Smooth muscle cell (in vitro differentiated cells): Measurements from ENCODE around the gene CCM2. TPM values are rescaled to one million over a fixed set of nuclear protein-coding genes. Genes with fewer than 3 reads are reported as not detected.
A peak's percentile ranks its signal among the peaks of the same experiment; 100 is the strongest.
"Not testable (repeated sequence)": the region's sequence is repeated elsewhere in the genome, so short reads cannot be mapped to it uniquely, and the experiment has no call there.

Source experiments
- DNase-seq: peaks from one replicate; lab custom pipeline; 2025; ENCODE audit not compliant: unreplicated experiment; lab: John Stamatoyannopoulos, UW
- H2AFZ ChIP-seq: fragments of 200-600 bp; sonication (generic); 2 replicates; pipeline ENCODE4 v1.6.0; 2016; ENCODE audit warnings: antibody characterized with exemption, low read depth, mild to moderate bottlenecking
- H3F3A ChIP-seq: fragments of 200-600 bp; sonication (generic); 2 replicates; pipeline ENCODE4 v1.6.0; 2017; ENCODE audit warnings: antibody characterized with exemption, low read depth
- H3K27ac ChIP-seq: fragments of 200-600 bp; sonication (generic); 2 replicates; pipeline ENCODE4 v1.5.1; 2016; ENCODE audit warnings: low read depth, mild to moderate bottlenecking
- H3K27me3 ChIP-seq: fragments of 200-600 bp; sonication (generic); 2 replicates; pipeline ENCODE4 v1.6.1; 2016; ENCODE audit warnings: low read depth, mild to moderate bottlenecking
- H3K36me3 ChIP-seq: fragments of 200-600 bp; sonication (generic); 2 replicates; pipeline ENCODE4 v1.5.1; 2016; ENCODE audit warnings: low read depth
- H3K4me1 ChIP-seq: fragments of 200-600 bp; sonication (generic); 2 replicates; pipeline ENCODE4 v1.5.1; 2016; ENCODE audit warnings: low read depth
- H3K4me2 ChIP-seq: fragments of 200-600 bp; sonication (generic); 2 replicates; pipeline ENCODE4 v1.6.0; 2016; ENCODE audit warnings: mild to moderate bottlenecking
- H3K4me3 ChIP-seq: fragments of 200-600 bp; sonication (generic); 2 replicates; pipeline ENCODE4 v1.5.1; 2016; ENCODE audit warnings: mild to moderate bottlenecking
- H3K79me2 ChIP-seq: fragments of 200-600 bp; sonication (generic); 2 replicates; pipeline ENCODE4 v1.6.0; 2016; ENCODE audit warnings: low read depth, mild to moderate bottlenecking
- H3K9ac ChIP-seq: fragments of 200-600 bp; sonication (generic); 2 replicates; pipeline ENCODE4 v1.6.0; 2016; ENCODE audit warnings: low read depth
- H3K9me3 ChIP-seq: fragments of 200-600 bp; sonication (generic); replicated peaks from 2 replicates; pipeline ENCODE4 v1.5.1; 2016; ENCODE audit warnings: low read depth
- H4K20me1 ChIP-seq: fragments of 200-600 bp; sonication (generic); 2 replicates; pipeline ENCODE4 v1.6.0; 2016; ENCODE audit warnings: low read depth
- WGBS: methylation state at CpG from one replicate; pipeline ENCODE4 v1.1.7; 2016; ENCODE audit warnings: low lambda C conversion rate; 5-methylcytosine and 5-hydroxymethylcytosine counted together
- polyA plus RNA-seq: library from polyadenylated mRNA; unstranded; fragments of >200 nt; fragmentation: Nextera tagmentation; extraction: Ambion mirVana; gene quantifications from 2 replicates; pipeline ENCODE4 v1.2.1, GENCODE V29; 2016
- total RNA-seq: library from RNA; depleted of rRNA; stranded (reverse); fragments of >200 nt; gene quantifications from 2 replicates; pipeline ENCODE4 v1.2.3, GENCODE V29; 2014
- TF ChIP-seq, protein P1 (sequence below): fragments of 200-600 bp; sonication (generic); IDR thresholded peaks from 2 replicates; pipeline ENCODE4 v1.5.1; 2017; ENCODE audit warnings: borderline replicate concordance, mild to moderate bottlenecking, antibody characterized with exemption; ENCODE audit not compliant: insufficient read depth, poor library complexity, severe bottlenecking

Gene CCM2
- total and polyA plus RNA-seq, 2 experiments from 2014 or later = 32.6 to 85.5 TPM

DNA sequence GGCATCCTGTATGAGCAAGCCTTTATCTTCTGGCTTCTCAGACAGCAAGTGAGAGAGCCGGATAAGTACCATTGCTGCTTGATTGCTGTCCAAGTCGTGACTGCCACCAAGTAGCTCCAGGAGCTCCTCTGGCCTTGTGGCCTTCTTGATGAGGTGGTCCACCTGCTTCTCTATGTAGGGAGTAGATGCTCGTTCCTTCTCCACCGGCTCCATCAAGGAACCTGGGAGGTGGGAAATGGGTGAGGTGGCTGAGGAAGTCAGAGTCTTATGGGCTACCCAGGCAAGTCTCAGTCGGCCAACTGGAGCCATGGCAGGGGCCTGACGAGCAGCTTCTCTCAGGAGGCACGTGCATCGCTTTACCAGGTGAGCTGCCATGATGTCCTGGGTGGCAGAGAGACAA is 108.9 kb downstream of the CCM2 start:
- Histone ChIP-seq H3K27ac (no peak overlapping the region), H3K4me1 (peaks cover 9% of the 10 kb centered on the region), H3F3A (peaks cover 5% of the 10 kb centered on the region), H3K36me3 (peaks cover 8% of the 10 kb centered on the region), H3K4me3 (no peak overlapping the region), H3K9me3 (no peaks in the 10 kb centered on the region), H3K4me2 (no peak overlapping the region), H4K20me1 (peaks cover 30% of the 10 kb centered on the region), H3K79me2 (peaks cover 31% of the 10 kb centered on the region), H3K27me3 (peaks cover 7% of the 10 kb centered on the region), H3K9ac (no peak overlapping the region), H2AFZ (no peak overlapping the region)
- no peak for DNase-seq
- TF ChIP-seq, protein P1, sequence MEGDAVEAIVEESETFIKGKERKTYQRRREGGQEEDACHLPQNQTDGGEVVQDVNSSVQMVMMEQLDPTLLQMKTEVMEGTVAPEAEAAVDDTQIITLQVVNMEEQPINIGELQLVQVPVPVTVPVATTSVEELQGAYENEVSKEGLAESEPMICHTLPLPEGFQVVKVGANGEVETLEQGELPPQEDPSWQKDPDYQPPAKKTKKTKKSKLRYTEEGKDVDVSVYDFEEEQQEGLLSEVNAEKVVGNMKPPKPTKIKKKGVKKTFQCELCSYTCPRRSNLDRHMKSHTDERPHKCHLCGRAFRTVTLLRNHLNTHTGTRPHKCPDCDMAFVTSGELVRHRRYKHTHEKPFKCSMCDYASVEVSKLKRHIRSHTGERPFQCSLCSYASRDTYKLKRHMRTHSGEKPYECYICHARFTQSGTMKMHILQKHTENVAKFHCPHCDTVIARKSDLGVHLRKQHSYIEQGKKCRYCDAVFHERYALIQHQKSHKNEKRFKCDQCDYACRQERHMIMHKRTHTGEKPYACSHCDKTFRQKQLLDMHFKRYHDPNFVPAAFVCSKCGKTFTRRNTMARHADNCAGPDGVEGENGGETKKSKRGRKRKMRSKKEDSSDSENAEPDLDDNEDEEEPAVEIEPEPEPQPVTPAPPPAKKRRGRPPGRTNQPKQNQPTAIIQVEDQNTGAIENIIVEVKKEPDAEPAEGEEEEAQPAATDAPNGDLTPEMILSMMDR = no peak
- 88% methylated on average over 8 of the region's 8 CpGs for WGBS

DNA sequence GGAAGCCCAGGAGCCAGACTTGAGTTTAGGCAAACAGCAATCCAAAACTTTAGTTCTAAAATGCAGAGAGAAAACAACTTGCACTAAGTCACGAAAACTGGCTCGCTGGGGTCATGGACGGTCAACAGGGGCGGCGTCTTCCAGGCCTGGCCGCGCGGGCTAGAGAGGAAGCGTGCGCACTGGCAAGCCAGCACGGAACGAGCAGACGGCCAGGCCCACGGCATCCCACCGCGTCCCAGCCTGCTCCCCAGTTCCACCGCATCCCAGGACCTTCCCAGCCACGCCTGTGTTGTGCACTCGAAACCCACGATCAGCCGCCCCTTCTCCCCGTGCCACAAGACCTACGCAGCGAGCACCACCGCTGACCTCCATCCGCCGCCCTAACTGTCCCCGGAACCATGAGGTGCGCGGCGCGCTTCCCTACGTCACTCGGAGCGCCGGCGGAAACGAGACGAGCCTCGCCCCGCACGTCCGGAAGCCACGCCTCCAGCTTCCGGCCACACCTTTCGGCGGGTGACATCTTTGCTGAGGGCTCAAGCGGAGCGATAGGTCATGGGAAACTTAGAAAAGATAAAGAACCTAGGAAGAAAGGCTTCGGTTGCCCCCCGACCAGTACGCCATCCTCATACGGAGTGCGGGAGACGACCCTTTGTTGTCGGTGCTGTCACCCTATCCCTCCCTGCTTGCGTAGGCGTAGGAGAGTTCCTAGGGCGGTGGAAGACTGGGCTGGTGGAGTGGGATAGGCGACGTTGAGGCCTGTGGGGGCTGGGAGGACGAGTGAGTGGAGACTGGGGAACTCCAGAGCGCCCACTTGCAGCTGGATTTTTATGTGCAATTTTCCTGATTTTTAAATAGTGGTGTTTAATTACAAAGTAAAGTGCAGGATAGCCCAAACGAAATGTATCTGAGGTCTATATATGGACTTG is 111.6 kb downstream of the CCM2 start, which contains the start of gene TBRG4:
TBRG4 (minus strand) TSS at position 400 of the 926 bp plus-strand sequence. CDS start 2,460 bp downstream, outside the sequence.
- Histone ChIP-seq H2AFZ (peak within 1 kb of the TSS; percentile 64), H3K27me3 (peaks cover 27% of the 10 kb centered on the region), H3K36me3 (no peaks in the 10 kb centered on the region), H3K4me3 (peak within 1 kb of the TSS; percentile 74), H3K4me2 (peak within 1 kb of the TSS; percentile 84), H3F3A (peaks cover 5% of the 10 kb centered on the region), H3K9me3 (no peaks in the 10 kb centered on the region), H3K4me1 (peaks cover 9% of the 10 kb centered on the region), H3K27ac (peak within 1 kb of the TSS; percentile 93), H3K79me2 (peaks cover 31% of the 10 kb centered on the region), H3K9ac (peak within 1 kb of the TSS; percentile 82), H4K20me1 (peaks cover 10% of the 10 kb centered on the region)
- peak; percentile 79 for DNase-seq
- TF ChIP-seq, protein P1 = no peak
- under 1% methylated on average over 63 of the region's 64 CpGs for WGBS

DNA sequence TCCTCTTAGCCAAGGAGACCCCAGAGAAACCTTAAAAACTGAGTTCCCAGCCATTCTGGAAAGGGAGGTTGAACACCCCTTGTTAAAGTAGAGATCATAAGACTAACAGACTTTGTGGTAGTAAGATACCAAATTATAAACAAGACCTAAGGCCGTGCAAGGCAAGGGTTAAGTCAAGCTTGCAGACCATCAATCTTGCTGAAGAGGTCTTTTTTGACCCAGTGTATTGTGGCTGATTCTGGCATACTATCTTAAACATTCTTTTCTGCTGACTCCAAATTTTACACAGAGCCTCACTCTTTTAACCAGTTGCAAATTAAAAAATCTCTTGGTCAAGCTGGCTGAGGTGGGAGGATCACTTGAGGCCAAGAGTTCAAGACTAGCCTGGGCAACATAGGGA is 112.6 kb downstream of the CCM2 start:
- no peaks in the 10 kb centered on the region for H3K36me3 ChIP-seq
- H4K20me1 ChIP-seq = no peaks in the 10 kb centered on the region
- H3K9me3 ChIP-seq = no peaks in the 10 kb centered on the region
- TF ChIP-seq, protein P1 = no peak
- peak overlapping the region; percentile 74 for H3K4me3 ChIP-seq
- no peak overlapping the region for H3K27ac ChIP-seq
- peaks cover 9% of the 10 kb centered on the region for H3K4me1 ChIP-seq
- H3K9ac ChIP-seq = no peak overlapping the region
- H2AFZ ChIP-seq = no peak overlapping the region
- H3K4me2 ChIP-seq = peak overlapping the region; percentile 84
- H3K27me3 ChIP-seq = peaks cover 33% of the 10 kb centered on the region
- H3K79me2 ChIP-seq = peaks cover 27% of the 10 kb centered on the region
- 96% methylated on average over 1 of the region's 1 CpG for WGBS
- no peak for DNase-seq
- peaks cover 5% of the 10 kb centered on the region for H3F3A ChIP-seq

DNA sequence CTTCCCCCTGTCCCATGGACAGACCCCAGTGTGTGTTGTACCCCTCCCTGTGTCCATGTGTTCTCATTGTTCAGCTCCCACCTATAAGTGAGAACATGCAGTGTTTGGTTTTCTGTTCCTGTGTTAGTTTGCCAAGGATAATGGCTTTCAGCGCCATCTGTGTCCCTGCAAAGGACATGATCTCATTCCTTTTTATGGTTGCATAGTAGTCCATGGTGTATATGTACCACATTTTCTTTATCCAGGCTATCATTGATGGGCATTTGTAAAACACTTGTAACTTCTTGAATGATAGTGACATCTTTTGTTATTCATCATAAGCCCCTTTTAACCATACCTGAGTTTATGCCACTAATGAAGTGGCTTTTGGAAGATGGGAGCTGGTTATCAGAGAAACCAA is 114.3 kb downstream of the CCM2 start:
- H3K9me3 ChIP-seq, H3K9ac ChIP-seq, DNase-seq, H3K4me3 ChIP-seq, H3F3A ChIP-seq, H3K36me3 ChIP-seq, H3K4me1 ChIP-seq, H2AFZ ChIP-seq, H4K20me1 ChIP-seq, H3K27ac ChIP-seq, H3K4me2 ChIP-seq: not testable (repeated sequence)
- Histone ChIP-seq H3K79me2 (peaks cover 20% of the 10 kb centered on the region), H3K27me3 (peaks cover 33% of the 10 kb centered on the region)
- WGBS = 84% methylated on average over 1 of the region's 1 CpG
